Activated naive CD8-positive, alpha-beta T cell treated with anti-CD3 and anti-CD28 coated beads for 36 hours (primary cell): Measurements from ENCODE around the gene DBF4. TPM values are rescaled to one million over a fixed set of nuclear protein-coding genes. Genes with fewer than 3 reads are reported as not detected.
"Not testable (repeated sequence)": the region's sequence is repeated elsewhere in the genome, so short reads cannot be mapped to it uniquely, and the experiment has no call there.

Experiments used
- DNase-seq: peaks from one replicate; pipeline ENCODE4 v3.0.0; 2021
- H3K27ac Mint-ChIP-seq: one replicate; pipeline ENCODE4 v1.8.0; 2022; ENCODE audit warnings: mild to moderate bottlenecking, moderate library complexity, mixed read lengths
- H3K27me3 Mint-ChIP-seq: one replicate; pipeline ENCODE4 v1.8.0; 2022; ENCODE audit warnings: mild to moderate bottlenecking, mixed read lengths
- H3K36me3 Mint-ChIP-seq: one replicate; pipeline ENCODE4 v1.8.0; 2021; ENCODE audit warnings: mild to moderate bottlenecking, mixed read lengths
- H3K4me1 Mint-ChIP-seq: one replicate; pipeline ENCODE4 v1.8.0; 2021; ENCODE audit warnings: mixed read lengths
- H3K4me3 Mint-ChIP-seq: one replicate; pipeline ENCODE4 v1.8.0; 2022; ENCODE audit warnings: mild to moderate bottlenecking, moderate library complexity, mixed read lengths
- H3K9me3 Mint-ChIP-seq: one replicate; pipeline ENCODE4 v1.8.0; 2022; ENCODE audit warnings: mixed read lengths
- total RNA-seq, 2 experiments: library from RNA; stranded (reverse); gene quantifications; one replicate each; pipeline ENCODE4 v1.2.3, GENCODE V29; 2021

Gene DBF4
- total RNA-seq: 10 to 100 TPM; 86.3 to 88.8 TPM

GRCh38 chr7:87876040-87876868 lies at the start of gene DBF4, which contains the start of gene SLC25A40:
Gene DBF4 (plus strand): TSS chr7:87876493. CDS start chr7:87876733, 240 bp downstream.
Gene SLC25A40 (minus strand): TSS chr7:87876360. CDS start chr7:87858727, 17,633 bp downstream.
- no peaks in the 10 kb centered on the region for H3K27me3 Mint-ChIP-seq
- H3K27ac Mint-ChIP-seq: peak within 1 kb of the TSS; percentile 95
- H3K4me3 Mint-ChIP-seq: peak within 1 kb of the TSS; percentile 87
- peak; percentile 98 for DNase-seq
- H3K36me3 Mint-ChIP-seq: peaks cover 63% of the 10 kb centered on the region
- H3K4me1 Mint-ChIP-seq: peaks cover 49% of the 10 kb centered on the region
- H3K9me3 Mint-ChIP-seq: peaks cover 10% of the 10 kb centered on the region

- DNase-seq, H3K27ac Mint-ChIP-seq, H3K4me3 Mint-ChIP-seq, H3K4me1 Mint-ChIP-seq, H3K27me3 Mint-ChIP-seq: not testable (repeated sequence)
- H3K9me3 Mint-ChIP-seq: peaks cover 31% of the 10 kb centered on the region
- H3K36me3 Mint-ChIP-seq: peaks cover 32% of the 10 kb centered on the region
These were observed 47.9 kb upstream of the DBF4 start for GRCh38 chr7:87828383-87828782.

GRCh38 chr7:87831097-87831496 lies 45.2 kb upstream of the DBF4 start:
- no peak for DNase-seq
- no peak overlapping the region for H3K27ac Mint-ChIP-seq
- H3K27me3 Mint-ChIP-seq: no peaks in the 10 kb centered on the region
- H3K4me1 Mint-ChIP-seq: no peaks in the 10 kb centered on the region
- H3K4me3 Mint-ChIP-seq: no peak overlapping the region
- peaks cover 21% of the 10 kb centered on the region for H3K36me3 Mint-ChIP-seq
- peaks cover 15% of the 10 kb centered on the region for H3K9me3 Mint-ChIP-seq

GRCh38 chr7:87833130-87833529 lies 43.2 kb upstream of the DBF4 start:
- Mint-ChIP-seq H3K9me3 (peaks cover 10% of the 10 kb centered on the region), H3K27me3 (no peaks in the 10 kb centered on the region), H3K4me1 (no peaks in the 10 kb centered on the region), H3K27ac (no peak overlapping the region), H3K4me3 (no peak overlapping the region), H3K36me3 (peaks cover 15% of the 10 kb centered on the region)
- no peak for DNase-seq

- no peaks in the 10 kb centered on the region for H3K4me1 Mint-ChIP-seq
- H3K4me3 Mint-ChIP-seq: no peak overlapping the region
- no peak for DNase-seq
- H3K27me3 Mint-ChIP-seq: no peaks in the 10 kb centered on the region
- H3K36me3 Mint-ChIP-seq: peaks cover 4% of the 10 kb centered on the region
- no peaks in the 10 kb centered on the region for H3K9me3 Mint-ChIP-seq
- no peak overlapping the region for H3K27ac Mint-ChIP-seq
These were observed 38.7 kb upstream of the DBF4 start for GRCh38 chr7:87837597-87837996.

- DNase-seq: no peak
- Mint-ChIP-seq H3K27me3 (no peaks in the 10 kb centered on the region), H3K36me3 (peaks cover 20% of the 10 kb centered on the region), H3K4me1 (peaks cover 5% of the 10 kb centered on the region), H3K27ac (no peak overlapping the region), H3K9me3 (no peaks in the 10 kb centered on the region), H3K4me3 (no peak overlapping the region)
These were observed 25.3 kb upstream of the DBF4 start for GRCh38 chr7:87850836-87851593.

GRCh38 chr7:87852306-87852705 lies 24.0 kb upstream of the DBF4 start:
- no peaks in the 10 kb centered on the region for H3K27me3 Mint-ChIP-seq
- H3K9me3 Mint-ChIP-seq: no peaks in the 10 kb centered on the region
- DNase-seq: no peak
- peaks cover 5% of the 10 kb centered on the region for H3K4me1 Mint-ChIP-seq
- H3K36me3 Mint-ChIP-seq: peaks cover 22% of the 10 kb centered on the region
- H3K27ac Mint-ChIP-seq: no peak overlapping the region
- no peak overlapping the region for H3K4me3 Mint-ChIP-seq

- Mint-ChIP-seq H3K27ac (no peak overlapping the region), H3K4me1 (peaks cover 9% of the 10 kb centered on the region), H3K9me3 (no peaks in the 10 kb centered on the region), H3K36me3 (peaks cover 27% of the 10 kb centered on the region), H3K27me3 (no peaks in the 10 kb centered on the region), H3K4me3 (no peak overlapping the region)
- no peak for DNase-seq
These were observed 22.9 kb upstream of the DBF4 start for GRCh38 chr7:87853237-87853864.

- Mint-ChIP-seq H3K27ac (peak overlapping the region; percentile 81), H3K9me3 (peaks cover 3% of the 10 kb centered on the region), H3K36me3 (peaks cover 34% of the 10 kb centered on the region), H3K4me3 (no peak overlapping the region), H3K4me1 (peaks cover 17% of the 10 kb centered on the region), H3K27me3 (no peaks in the 10 kb centered on the region)
- DNase-seq: peak; percentile 4
These were observed 17.7 kb upstream of the DBF4 start for GRCh38 chr7:87858417-87859100.

GRCh38 chr7:87866089-87866488 lies 10.2 kb upstream of the DBF4 start:
- H3K9me3 Mint-ChIP-seq: peaks cover 36% of the 10 kb centered on the region
- H3K36me3 Mint-ChIP-seq: peaks cover 77% of the 10 kb centered on the region
- peaks cover 8% of the 10 kb centered on the region for H3K4me1 Mint-ChIP-seq
- no peaks in the 10 kb centered on the region for H3K27me3 Mint-ChIP-seq
- no peak for DNase-seq
- no peak overlapping the region for H3K4me3 Mint-ChIP-seq
- H3K27ac Mint-ChIP-seq: no peak overlapping the region

GRCh38 chr7:87866533-87866932 lies 9.8 kb upstream of the DBF4 start:
- not testable (repeated sequence) for H3K4me3 Mint-ChIP-seq, H3K27ac Mint-ChIP-seq, DNase-seq, H3K27me3 Mint-ChIP-seq, H3K4me1 Mint-ChIP-seq
- H3K9me3 Mint-ChIP-seq: peaks cover 38% of the 10 kb centered on the region
- peaks cover 82% of the 10 kb centered on the region for H3K36me3 Mint-ChIP-seq

- DNase-seq: no peak
- H3K9me3 Mint-ChIP-seq: peaks cover 37% of the 10 kb centered on the region
- H3K4me3 Mint-ChIP-seq: no peak overlapping the region
- no peaks in the 10 kb centered on the region for H3K27me3 Mint-ChIP-seq
- peaks cover 93% of the 10 kb centered on the region for H3K36me3 Mint-ChIP-seq
- peaks cover 27% of the 10 kb centered on the region for H3K4me1 Mint-ChIP-seq
- H3K27ac Mint-ChIP-seq: no peak overlapping the region
These were observed 5.8 kb upstream of the DBF4 start for GRCh38 chr7:87870471-87870870.

GRCh38 chr7:87872346-87872745 lies 3.9 kb upstream of the DBF4 start:
- no peaks in the 10 kb centered on the region for H3K27me3 Mint-ChIP-seq
- H3K9me3 Mint-ChIP-seq: peaks cover 23% of the 10 kb centered on the region
- H3K4me1 Mint-ChIP-seq: peaks cover 27% of the 10 kb centered on the region
- DNase-seq: no peak
- H3K36me3 Mint-ChIP-seq: peaks cover 75% of the 10 kb centered on the region
- no peak overlapping the region for H3K27ac Mint-ChIP-seq
- no peak overlapping the region for H3K4me3 Mint-ChIP-seq

- peaks cover 70% of the 10 kb centered on the region for H3K36me3 Mint-ChIP-seq
- H3K27me3 Mint-ChIP-seq, H3K4me3 Mint-ChIP-seq, DNase-seq, H3K27ac Mint-ChIP-seq: not testable (repeated sequence)
- H3K9me3 Mint-ChIP-seq: peaks cover 20% of the 10 kb centered on the region
- peaks cover 32% of the 10 kb centered on the region for H3K4me1 Mint-ChIP-seq
These were observed 3.0 kb upstream of the DBF4 start for GRCh38 chr7:87873328-87873727.
